OCI-LY3 (cell line): Measurements from ENCODE around the gene NKX3-2.

Experiments
- H2AFZ ChIP-seq: fragments of 200-600, 300-600 bp; shearing (Covaris generic); 2 replicates; pipeline ENCODE4 v1.6.0; 2014; ENCODE audit warnings: antibody characterized with exemption, low read depth, low read length
- H3K27ac ChIP-seq: fragments of 200-600, 300-600 bp; sonication (generic); 2 replicates; pipeline ENCODE4 v1.5.1; 2014; ENCODE audit warnings: mild to moderate bottlenecking, low read length, moderate library complexity, mixed read lengths
- H3K27me3 ChIP-seq: fragments of 200-600, 300-600 bp; sonication (generic); 2 replicates; pipeline ENCODE4 v1.6.1; 2014; ENCODE audit warnings: low read depth, low read length, mixed read lengths
- H3K36me3 ChIP-seq: fragments of 200-600, 300-600 bp; sonication (generic); replicated peaks from 2 replicates; pipeline ENCODE3; 2014; ENCODE audit warnings: low read depth, low read length, mixed read lengths
- H3K4me1 ChIP-seq: fragments of 300-600, 200-600 bp; sonication (generic); 2 replicates; pipeline ENCODE4 v1.6.1; 2014; ENCODE audit warnings: low read length, mixed read lengths
- H3K4me2 ChIP-seq: fragments of 200-600, 300-600 bp; sonication (generic); 2 replicates; pipeline ENCODE4 v1.6.1; 2014; ENCODE audit warnings: low read length, mixed read lengths
- H3K4me3 ChIP-seq: fragments of 300-600, 200-600 bp; sonication (generic); 2 replicates; pipeline ENCODE4 v1.5.1; 2014; ENCODE audit warnings: antibody characterized with exemption, mild to moderate bottlenecking, low read length, moderate library complexity
- H3K79me2 ChIP-seq: fragments of 300-600, 200-600 bp; shearing (Covaris generic); 2 replicates; pipeline ENCODE4 v1.6.1; 2014; ENCODE audit warnings: mild to moderate bottlenecking, low read length, mixed read lengths
- H3K9ac ChIP-seq: fragments of 300-600, 200-600 bp; shearing (Covaris generic); 2 replicates; pipeline ENCODE4 v1.6.0; 2014; ENCODE audit warnings: mild to moderate bottlenecking, low read length, moderate library complexity
- H3K9me3 ChIP-seq: fragments of 200-600, 300-600 bp; shearing (Covaris generic); 2 replicates; pipeline ENCODE4 v1.6.1; 2014; ENCODE audit warnings: low read length, mixed read lengths; ENCODE audit not compliant: insufficient read depth
- H4K20me1 ChIP-seq: fragments of 200-600, 300-600 bp; sonication (generic); 2 replicates; pipeline ENCODE4 v1.6.1; 2016; ENCODE audit warnings: low read length, mixed read lengths; ENCODE audit not compliant: insufficient read depth
- EZH2phosphoT487 ChIP-seq: fragments of 200-600 bp; shearing (Covaris generic); IDR thresholded peaks from 2 replicates; pipeline ENCODE4 v1.6.1; 2018; ENCODE audit warnings: antibody characterized with exemption, mixed run types, low read depth
- TF ChIP-seq, protein P1 (sequence below): fragments of 200-600, 300-600 bp; sonication (generic); IDR thresholded peaks from 2 replicates; pipeline ENCODE4 v1.5.1; 2014; ENCODE audit warnings: antibody characterized with exemption, low read length, low read depth

The NKX3-2 gene

DNA sequence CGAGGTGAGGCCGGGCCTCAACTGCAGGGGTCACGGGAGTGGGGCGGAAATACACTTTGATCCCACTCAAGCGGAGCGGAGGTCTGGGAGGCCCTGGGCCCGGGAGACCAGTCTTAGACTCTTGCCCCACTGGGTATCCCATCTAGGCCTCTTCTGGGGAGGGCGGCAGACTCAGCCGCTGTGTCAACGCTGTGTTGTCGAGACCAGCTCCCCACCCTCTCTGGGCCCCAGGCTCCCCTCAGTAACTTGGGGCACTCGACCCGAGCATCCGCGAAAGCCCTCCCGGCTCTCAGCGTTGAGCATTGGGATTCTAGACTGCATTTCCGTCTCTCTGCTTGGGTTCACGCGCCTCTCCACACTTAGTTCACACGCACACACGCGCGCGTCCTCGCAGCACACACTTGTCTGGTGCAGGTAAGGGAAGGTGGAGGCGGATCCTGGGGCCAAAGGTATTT, 1.7 kb downstream of the NKX3-2 start:
- H2AFZ ChIP-seq, result no peak overlapping the region
- no peak overlapping the region for H3K9ac ChIP-seq
- no peak overlapping the region for H3K4me2 ChIP-seq
- H3K4me1 ChIP-seq, result peaks cover 7% of the 10 kb centered on the region
- TF ChIP-seq EZH2phosphoT487, result no peak
- TF ChIP-seq, protein P1, sequence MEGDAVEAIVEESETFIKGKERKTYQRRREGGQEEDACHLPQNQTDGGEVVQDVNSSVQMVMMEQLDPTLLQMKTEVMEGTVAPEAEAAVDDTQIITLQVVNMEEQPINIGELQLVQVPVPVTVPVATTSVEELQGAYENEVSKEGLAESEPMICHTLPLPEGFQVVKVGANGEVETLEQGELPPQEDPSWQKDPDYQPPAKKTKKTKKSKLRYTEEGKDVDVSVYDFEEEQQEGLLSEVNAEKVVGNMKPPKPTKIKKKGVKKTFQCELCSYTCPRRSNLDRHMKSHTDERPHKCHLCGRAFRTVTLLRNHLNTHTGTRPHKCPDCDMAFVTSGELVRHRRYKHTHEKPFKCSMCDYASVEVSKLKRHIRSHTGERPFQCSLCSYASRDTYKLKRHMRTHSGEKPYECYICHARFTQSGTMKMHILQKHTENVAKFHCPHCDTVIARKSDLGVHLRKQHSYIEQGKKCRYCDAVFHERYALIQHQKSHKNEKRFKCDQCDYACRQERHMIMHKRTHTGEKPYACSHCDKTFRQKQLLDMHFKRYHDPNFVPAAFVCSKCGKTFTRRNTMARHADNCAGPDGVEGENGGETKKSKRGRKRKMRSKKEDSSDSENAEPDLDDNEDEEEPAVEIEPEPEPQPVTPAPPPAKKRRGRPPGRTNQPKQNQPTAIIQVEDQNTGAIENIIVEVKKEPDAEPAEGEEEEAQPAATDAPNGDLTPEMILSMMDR, result no peak
- H3K4me3 ChIP-seq, result no peak overlapping the region
- H3K9me3 ChIP-seq, result peaks cover 10% of the 10 kb centered on the region
- H3K36me3 ChIP-seq, result peaks cover 11% of the 10 kb centered on the region
- no peaks in the 10 kb centered on the region for H3K79me2 ChIP-seq
- H4K20me1 ChIP-seq, result no peaks in the 10 kb centered on the region
- no peaks in the 10 kb centered on the region for H3K27me3 ChIP-seq
- no peak overlapping the region for H3K27ac ChIP-seq

DNA sequence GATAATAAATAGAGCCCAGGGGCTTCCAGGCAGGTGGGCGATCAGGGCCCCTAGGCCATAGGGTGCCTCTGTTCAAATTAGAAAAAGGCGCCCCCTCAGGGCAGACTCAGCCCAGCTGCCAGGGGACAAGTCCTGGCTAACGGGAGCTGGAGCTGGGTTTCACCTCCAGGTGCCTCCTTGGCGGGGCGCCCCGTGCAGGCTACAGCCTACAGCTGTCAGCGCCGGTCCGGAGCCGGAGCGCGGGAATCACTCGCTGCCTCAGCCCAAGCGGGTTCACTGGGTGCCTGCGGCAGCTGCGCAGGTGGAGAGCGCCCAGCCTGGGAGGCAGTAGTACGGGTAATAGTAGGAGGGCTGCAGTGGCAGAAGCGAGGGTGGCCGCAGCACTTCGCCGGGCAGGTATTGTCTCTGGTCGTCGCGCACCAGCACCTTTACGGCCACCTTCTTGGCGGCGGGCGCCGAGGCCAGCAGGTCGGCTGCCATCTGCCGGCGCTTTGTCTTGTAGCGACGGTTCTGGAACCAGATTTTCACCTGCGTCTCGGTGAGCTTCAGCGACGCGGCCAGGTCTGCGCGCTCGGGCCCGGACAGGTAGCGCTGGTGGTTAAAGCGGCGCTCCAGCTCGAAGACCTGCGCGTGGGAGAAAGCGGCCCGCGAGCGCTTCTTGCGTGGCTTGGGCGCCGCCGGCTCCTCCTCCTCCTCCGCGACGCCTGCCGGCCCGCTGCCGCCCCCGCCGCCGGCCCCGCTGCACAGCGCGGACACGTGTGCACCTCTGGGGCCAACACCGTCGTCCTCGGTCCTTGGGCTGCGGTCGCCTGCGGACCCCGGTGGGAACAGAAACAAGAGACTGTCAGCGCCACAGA, 2.4 kb downstream of the NKX3-2 start:
- Histone ChIP-seq H2AFZ (no peak overlapping the region), H3K27ac (no peak overlapping the region), H3K36me3 (peaks cover 9% of the 10 kb centered on the region), H3K27me3 (no peaks in the 10 kb centered on the region), H3K4me3 (no peak overlapping the region), H3K9me3 (peaks cover 10% of the 10 kb centered on the region), H3K9ac (no peak overlapping the region), H3K4me2 (no peak overlapping the region), H3K4me1 (peaks cover 2% of the 10 kb centered on the region), H4K20me1 (no peaks in the 10 kb centered on the region), H3K79me2 (no peaks in the 10 kb centered on the region)
- TF ChIP-seq, protein P1, result no peak
- no peak for TF ChIP-seq EZH2phosphoT487

DNA sequence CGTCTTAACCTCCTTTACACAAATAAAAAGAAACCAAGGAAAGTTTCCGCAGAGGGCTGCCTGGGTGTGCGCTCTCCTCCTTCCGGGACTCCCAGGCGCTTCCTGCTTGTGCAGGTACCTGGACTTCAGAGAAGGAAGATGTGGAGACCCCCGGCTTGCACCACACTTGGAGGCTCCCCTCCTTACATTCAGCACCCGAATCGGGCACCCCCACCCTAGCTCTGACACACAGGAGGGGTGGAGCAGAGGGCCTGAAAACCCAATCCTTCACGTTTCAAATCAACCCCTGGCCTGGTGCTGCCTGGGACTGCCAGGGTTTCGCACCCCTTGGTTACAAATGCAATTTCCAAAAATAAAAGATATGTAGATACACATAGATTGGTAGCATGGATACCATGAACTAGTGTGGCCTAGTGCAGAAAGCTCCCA, 3.1 kb downstream of the NKX3-2 start:
- Histone ChIP-seq H3K27me3 (no peaks in the 10 kb centered on the region), H2AFZ (no peak overlapping the region), H4K20me1 (no peaks in the 10 kb centered on the region), H3K79me2 (no peaks in the 10 kb centered on the region), H3K4me1 (no peaks in the 10 kb centered on the region), H3K9ac (no peak overlapping the region), H3K9me3 (peaks cover 3% of the 10 kb centered on the region; the same call in 1 of the 2 replicates), H3K36me3 (peaks cover 2% of the 10 kb centered on the region), H3K4me3 (no peak overlapping the region), H3K27ac (no peak overlapping the region), H3K4me2 (no peak overlapping the region)
- TF ChIP-seq, protein P1, result no peak
- no peak for TF ChIP-seq EZH2phosphoT487

DNA sequence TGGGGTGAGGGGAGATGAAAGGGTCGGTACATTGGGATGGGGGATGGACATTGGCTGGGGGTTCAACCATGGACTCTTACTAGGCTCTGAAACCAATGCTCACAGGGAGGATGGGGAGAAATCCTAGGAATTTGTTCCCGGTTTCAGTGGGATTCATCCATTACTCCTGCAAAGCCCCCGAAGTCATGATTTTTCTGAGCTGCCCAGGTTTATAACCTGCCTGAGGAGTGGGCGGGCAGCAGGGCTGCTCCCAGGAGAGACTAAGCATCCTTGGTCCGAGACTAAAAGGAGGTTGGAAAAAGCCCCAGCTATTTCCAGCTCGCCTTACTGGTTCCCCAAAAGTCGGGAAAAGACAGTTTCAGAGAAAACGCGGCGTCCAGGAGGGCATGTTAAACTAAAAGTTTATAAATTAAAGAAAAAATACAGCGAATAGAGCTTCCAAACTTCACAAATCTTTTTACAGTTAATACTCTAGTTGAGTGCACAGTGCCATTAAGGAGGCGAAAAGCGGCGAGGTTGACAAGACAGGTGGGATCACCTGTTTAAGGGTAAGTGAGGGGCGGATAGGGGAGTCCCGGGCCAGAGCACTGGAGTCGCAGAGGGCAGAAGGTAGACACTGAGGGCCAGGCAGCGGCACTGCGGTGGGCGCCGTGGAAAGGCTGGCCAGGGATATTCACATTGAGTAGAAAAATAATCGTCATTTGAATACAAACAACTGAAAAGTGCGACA, 3.7 kb downstream of the NKX3-2 start:
- no peaks in the 10 kb centered on the region for H3K9me3 ChIP-seq
- no peak for TF ChIP-seq EZH2phosphoT487
- TF ChIP-seq, protein P1, result no peak
- no peak overlapping the region for H3K4me3 ChIP-seq
- no peak overlapping the region for H3K27ac ChIP-seq
- no peak overlapping the region for H3K4me2 ChIP-seq
- H3K9ac ChIP-seq, result no peak overlapping the region
- H4K20me1 ChIP-seq, result no peaks in the 10 kb centered on the region
- no peaks in the 10 kb centered on the region for H3K4me1 ChIP-seq
- no peaks in the 10 kb centered on the region for H3K36me3 ChIP-seq
- no peaks in the 10 kb centered on the region for H3K79me2 ChIP-seq
- H3K27me3 ChIP-seq, result no peaks in the 10 kb centered on the region
- H2AFZ ChIP-seq, result no peak overlapping the region
